Keratinocyte (primary cell): ENCODE measurements around the gene MYPN. TPM values are rescaled to one million over a fixed set of nuclear protein-coding genes. Genes with fewer than 3 reads are reported as not detected.

Experiments used
- DNase-seq: peaks from one replicate; pipeline ENCODE4 v3.0.0-alpha.2; 2011; ENCODE audit warnings: low read depth, missing footprints, low spot score
- FAIRE-seq: peaks from 2 replicates; lab custom pipeline; 2011; peaks lifted over from hg19 to GRCh38; lab: Jason Lieb, UNC
- H2AFZ ChIP-seq: 2 replicates; pipeline ENCODE4 v1.6.0; 2012; ENCODE audit warnings: low read length, control low read depth, inconsistent platforms; ENCODE audit not compliant: control insufficient read depth
- H3K27ac ChIP-seq: 2 replicates; pipeline ENCODE4 v1.5.1; 2011; ENCODE audit warnings: low read length; ENCODE audit not compliant: control insufficient read depth, insufficient read depth
- H3K27me3 ChIP-seq: 3 replicates; pipeline ENCODE4 v1.6.0; 2011; ENCODE audit warnings: low read length; ENCODE audit not compliant: control insufficient read depth, insufficient read depth; ENCODE audit errors: extremely low read depth
- H3K36me3 ChIP-seq, 2 experiments: 2 replicates in 1 of 2; 3 replicates in 1 of 2; pipeline ENCODE4 v1.5.1; 2011; ENCODE audit warnings: low read length in 2 of 2, mild to moderate bottlenecking in 1 of 2; ENCODE audit not compliant: control insufficient read depth in 2 of 2, insufficient read depth in 2 of 2; ENCODE audit errors: extremely low read depth in 1 of 2
- H3K4me1 ChIP-seq: 3 replicates; pipeline ENCODE4 v1.5.1; 2011; ENCODE audit warnings: low read length; ENCODE audit not compliant: control insufficient read depth, insufficient read depth; ENCODE audit errors: extremely low read depth
- H3K4me2 ChIP-seq: 3 replicates; pipeline ENCODE4 v1.6.0; 2011; ENCODE audit warnings: low read depth, low read length; ENCODE audit not compliant: control insufficient read depth, insufficient read depth; ENCODE audit errors: extremely low read depth
- H3K4me3 ChIP-seq, 3 experiments: fragments of 200-600 bp in 1 of 3; sonication (generic) in 1 of 3; 2 replicates in 2 of 3; 3 replicates in 1 of 3; pipeline ENCODE4 v1.5.1; 2011 to 2016; ENCODE audit warnings: low read length in 3 of 3, mild to moderate bottlenecking in 3 of 3, control low read depth in 2 of 3, inconsistent platforms in 1 of 3, low read depth in 1 of 3, mixed read lengths in 1 of 3, mixed run types in 1 of 3, moderate library complexity in 1 of 3; ENCODE audit not compliant: control insufficient read depth in 2 of 3, insufficient read depth in 2 of 3; ENCODE audit errors: extremely low read depth in 1 of 3
- H3K79me2 ChIP-seq: 2 replicates; pipeline ENCODE4 v1.6.0; 2012; ENCODE audit warnings: low read length; ENCODE audit not compliant: control insufficient read depth, insufficient read depth
- H3K9ac ChIP-seq: 3 replicates; pipeline ENCODE4 v1.6.0; 2011; ENCODE audit warnings: low read length; ENCODE audit not compliant: control insufficient read depth, insufficient read depth; ENCODE audit errors: extremely low read depth
- H3K9me1 ChIP-seq: 3 replicates; pipeline ENCODE4 v1.6.0; 2011; ENCODE audit warnings: low read length; ENCODE audit not compliant: control insufficient read depth, insufficient read depth; ENCODE audit errors: extremely low read depth
- H3K9me3 ChIP-seq: 2 replicates; pipeline ENCODE4 v1.5.1; 2012; ENCODE audit warnings: low read depth, low read length; ENCODE audit not compliant: control insufficient read depth
- H4K20me1 ChIP-seq: 3 replicates; pipeline ENCODE4 v1.6.0; 2011; ENCODE audit warnings: low read length; ENCODE audit not compliant: control insufficient read depth, insufficient read depth; ENCODE audit errors: extremely low read depth
- EZH2 ChIP-seq: IDR thresholded peaks from one replicate; pipeline ENCODE4 v1.6.1; 2012; ENCODE audit warnings: inconsistent platforms, mild to moderate bottlenecking, low read length, moderate library complexity
- dilution Hi-C: fragments of 300-500 bp; cut with MboI; formaldehyde crosslinking; loops from one replicate; pipeline ENCODE4 v1.7.0; 2020; ENCODE audit warnings: low sequenced_read_pairs; ENCODE audit not compliant: extremely low pct_ligation_motif_present
- polyA plus RNA-seq, 5 experiments: library from polyadenylated mRNA; depleted of rRNA in 3 of 5; stranded (reverse) in 3 of 5; stranded (forward) in 1 of 5; unstranded in 1 of 5; fragments of >200 nt; gene quantifications; 1 replicate in 1 of 5; 2 replicates in 3 of 5; 3 replicates in 1 of 5; pipeline versions ENCODE4 v1.2.1 to v1.2.3, GENCODE V29; 2011 to 2012; ENCODE audit warnings: missing spikeins in 2 of 5, low read depth in 1 of 5, low replicate concordance in 1 of 5
- TF ChIP-seq, protein P1 (sequence below), 3 experiments: IDR thresholded peaks in 1 of 3; conservative IDR thresholded peaks in 1 of 3; optimal IDR thresholded peaks in 1 of 3; 2 replicates in 2 of 3; 3 replicates in 1 of 3; pipeline versions ENCODE3 to v1.5.1; 2011; ENCODE audit warnings: low read length in 3 of 3, mild to moderate bottlenecking in 3 of 3, moderate library complexity in 2 of 3, control low read depth in 1 of 3, inconsistent platforms in 1 of 3; ENCODE audit not compliant: insufficient read depth in 2 of 3; ENCODE audit errors: extremely low read depth in 1 of 3

Gene MYPN
- polyA plus RNA-seq, 1 donor (not counting 4 experiments of a cell fraction or from before 2014, with no cell fraction given) = 0.42 TPM

GRCh38 chr10:68239069-68239468 lies 129.8 kb downstream of the MYPN start:
- no peaks in the 10 kb centered on the region for H3K9me1 ChIP-seq
- H3K9ac ChIP-seq = no peak overlapping the region
- TF ChIP-seq EZH2 = no peak
- TF ChIP-seq, protein P1, sequence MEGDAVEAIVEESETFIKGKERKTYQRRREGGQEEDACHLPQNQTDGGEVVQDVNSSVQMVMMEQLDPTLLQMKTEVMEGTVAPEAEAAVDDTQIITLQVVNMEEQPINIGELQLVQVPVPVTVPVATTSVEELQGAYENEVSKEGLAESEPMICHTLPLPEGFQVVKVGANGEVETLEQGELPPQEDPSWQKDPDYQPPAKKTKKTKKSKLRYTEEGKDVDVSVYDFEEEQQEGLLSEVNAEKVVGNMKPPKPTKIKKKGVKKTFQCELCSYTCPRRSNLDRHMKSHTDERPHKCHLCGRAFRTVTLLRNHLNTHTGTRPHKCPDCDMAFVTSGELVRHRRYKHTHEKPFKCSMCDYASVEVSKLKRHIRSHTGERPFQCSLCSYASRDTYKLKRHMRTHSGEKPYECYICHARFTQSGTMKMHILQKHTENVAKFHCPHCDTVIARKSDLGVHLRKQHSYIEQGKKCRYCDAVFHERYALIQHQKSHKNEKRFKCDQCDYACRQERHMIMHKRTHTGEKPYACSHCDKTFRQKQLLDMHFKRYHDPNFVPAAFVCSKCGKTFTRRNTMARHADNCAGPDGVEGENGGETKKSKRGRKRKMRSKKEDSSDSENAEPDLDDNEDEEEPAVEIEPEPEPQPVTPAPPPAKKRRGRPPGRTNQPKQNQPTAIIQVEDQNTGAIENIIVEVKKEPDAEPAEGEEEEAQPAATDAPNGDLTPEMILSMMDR (optimal IDR thresholded peaks at IDR 0.05 in 1 of 3, IDR thresholded peaks at IDR 0.05 in 1 of 3, conservative IDR thresholded peaks at IDR 0.05 in 1 of 3; ENCODE audit: extremely low read depth in 1 of 3, insufficient read depth in 2 of 3, low read length in 3 of 3) = no peak
- dilution Hi-C loops = no loop called here
- no peak for DNase-seq
- no peaks in the 10 kb centered on the region for H3K79me2 ChIP-seq
- H3K9me3 ChIP-seq = no peaks in the 10 kb centered on the region
- H3K4me3 ChIP-seq = no peak overlapping the region
- no peak overlapping the region for H3K4me2 ChIP-seq
- no peaks in the 10 kb centered on the region for H3K36me3 ChIP-seq
- FAIRE-seq = no peak
- H4K20me1 ChIP-seq = no peaks in the 10 kb centered on the region
- H3K27me3 ChIP-seq = no peaks in the 10 kb centered on the region
- H3K27ac ChIP-seq = no peak overlapping the region
- no peak overlapping the region for H2AFZ ChIP-seq
- H3K4me1 ChIP-seq = peaks cover 4% of the 10 kb centered on the region

- H3K4me1 ChIP-seq = peaks cover 4% of the 10 kb centered on the region
- no peaks in the 10 kb centered on the region for H3K27me3 ChIP-seq
- H4K20me1 ChIP-seq = no peaks in the 10 kb centered on the region
- H3K27ac ChIP-seq = no peak overlapping the region
- H3K4me2 ChIP-seq = no peak overlapping the region
- no peak for DNase-seq
- no peaks in the 10 kb centered on the region for H3K9me1 ChIP-seq
- dilution Hi-C loops = no loop called here
- no peak overlapping the region for H3K9ac ChIP-seq
- no peak overlapping the region for H2AFZ ChIP-seq
- H3K36me3 ChIP-seq = no peaks in the 10 kb centered on the region
- no peaks in the 10 kb centered on the region for H3K79me2 ChIP-seq
- H3K4me3 ChIP-seq = no peak overlapping the region
- FAIRE-seq = no peak
- no peaks in the 10 kb centered on the region for H3K9me3 ChIP-seq
- TF ChIP-seq EZH2 = no peak
- TF ChIP-seq, protein P1 (optimal IDR thresholded peaks at IDR 0.05 in 1 of 3, IDR thresholded peaks at IDR 0.05 in 1 of 3, conservative IDR thresholded peaks at IDR 0.05 in 1 of 3; ENCODE audit: extremely low read depth in 1 of 3, insufficient read depth in 2 of 3, low read length in 3 of 3) = no peak
These were observed 130.4 kb downstream of the MYPN start for GRCh38 chr10:68239596-68240150.
